ENCODE measurements around the gene SLC5A2. TPM values are rescaled to one million over a fixed set of nuclear protein-coding genes. Genes with fewer than 3 reads are reported as not detected.
"Not testable (repeated sequence)": the region's sequence is repeated elsewhere in the genome, so short reads cannot be mapped to it uniquely, and the experiment has no call there.

Gene SLC5A2
- total RNA-seq, 1 donor from 2014 or later = not detected

DNA sequence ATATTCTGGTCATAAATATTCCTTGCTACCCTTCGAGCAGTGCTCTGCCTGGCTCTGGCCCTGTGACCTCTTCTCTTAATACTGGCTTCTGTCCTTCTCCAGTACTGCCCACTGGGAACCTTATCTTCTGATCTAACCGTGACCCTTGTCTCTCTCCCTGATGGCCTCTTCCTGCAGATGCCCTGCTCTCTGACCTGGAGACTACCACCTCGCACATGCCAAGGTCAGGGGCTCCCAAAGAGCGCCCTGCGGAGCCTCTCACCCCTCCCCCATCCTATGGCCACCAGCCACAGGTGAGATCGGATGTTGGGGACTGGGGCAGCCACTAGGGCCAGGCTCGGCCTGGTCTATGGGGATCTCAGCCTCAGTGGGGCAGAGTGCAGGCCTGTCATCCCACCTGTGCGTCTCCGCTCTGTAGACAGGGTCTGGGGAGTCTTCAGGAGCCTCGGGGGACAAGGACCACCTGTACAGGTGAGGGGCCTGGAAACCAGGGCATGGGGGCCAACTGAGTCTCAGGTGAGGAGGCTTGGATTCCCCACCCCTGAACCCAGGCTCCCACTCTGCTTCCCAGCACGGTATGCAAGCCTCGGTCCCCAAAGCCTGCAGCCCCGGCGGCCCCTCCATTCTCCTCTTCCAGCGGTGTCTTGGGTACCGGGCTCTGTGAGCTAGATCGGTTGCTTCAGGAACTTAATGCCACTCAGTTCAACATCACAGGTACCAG, 9.5 kb upstream of the SLC5A2 start:
- intact Hi-C loops (cut with micrococcal nuclease) = no loop called here
- ATAC-seq = no peak
- DNase-seq = peak; percentile 28

DNA sequence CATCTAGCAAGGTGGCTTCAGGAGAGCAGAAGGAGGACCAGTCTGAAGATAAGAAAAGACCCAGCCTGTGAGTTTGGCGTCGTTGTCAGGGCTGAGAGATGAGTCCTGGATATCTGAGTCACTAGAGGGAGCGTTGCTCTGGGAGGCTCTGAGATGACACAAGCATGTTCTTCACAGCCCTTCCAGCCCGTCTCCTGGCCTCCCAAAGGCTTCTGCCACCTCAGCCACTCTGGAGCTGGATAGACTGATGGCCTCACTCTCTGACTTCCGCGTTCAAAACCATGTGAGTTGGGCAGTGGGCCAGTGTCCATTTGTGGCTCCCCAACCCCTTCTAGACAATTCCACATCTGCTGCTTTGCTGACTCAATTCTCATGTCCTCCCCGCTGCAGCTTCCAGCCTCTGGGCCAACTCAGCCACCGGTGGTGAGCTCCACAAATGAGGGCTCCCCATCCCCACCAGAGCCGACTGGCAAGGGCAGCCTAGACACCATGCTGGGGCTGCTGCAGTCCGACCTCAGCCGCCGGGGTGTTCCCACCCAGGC, 8.7 kb upstream of the SLC5A2 start:
- DNase-seq (no peak), ATAC-seq (no peak)
- intact Hi-C loops (cut with micrococcal nuclease) = no loop called here

DNA sequence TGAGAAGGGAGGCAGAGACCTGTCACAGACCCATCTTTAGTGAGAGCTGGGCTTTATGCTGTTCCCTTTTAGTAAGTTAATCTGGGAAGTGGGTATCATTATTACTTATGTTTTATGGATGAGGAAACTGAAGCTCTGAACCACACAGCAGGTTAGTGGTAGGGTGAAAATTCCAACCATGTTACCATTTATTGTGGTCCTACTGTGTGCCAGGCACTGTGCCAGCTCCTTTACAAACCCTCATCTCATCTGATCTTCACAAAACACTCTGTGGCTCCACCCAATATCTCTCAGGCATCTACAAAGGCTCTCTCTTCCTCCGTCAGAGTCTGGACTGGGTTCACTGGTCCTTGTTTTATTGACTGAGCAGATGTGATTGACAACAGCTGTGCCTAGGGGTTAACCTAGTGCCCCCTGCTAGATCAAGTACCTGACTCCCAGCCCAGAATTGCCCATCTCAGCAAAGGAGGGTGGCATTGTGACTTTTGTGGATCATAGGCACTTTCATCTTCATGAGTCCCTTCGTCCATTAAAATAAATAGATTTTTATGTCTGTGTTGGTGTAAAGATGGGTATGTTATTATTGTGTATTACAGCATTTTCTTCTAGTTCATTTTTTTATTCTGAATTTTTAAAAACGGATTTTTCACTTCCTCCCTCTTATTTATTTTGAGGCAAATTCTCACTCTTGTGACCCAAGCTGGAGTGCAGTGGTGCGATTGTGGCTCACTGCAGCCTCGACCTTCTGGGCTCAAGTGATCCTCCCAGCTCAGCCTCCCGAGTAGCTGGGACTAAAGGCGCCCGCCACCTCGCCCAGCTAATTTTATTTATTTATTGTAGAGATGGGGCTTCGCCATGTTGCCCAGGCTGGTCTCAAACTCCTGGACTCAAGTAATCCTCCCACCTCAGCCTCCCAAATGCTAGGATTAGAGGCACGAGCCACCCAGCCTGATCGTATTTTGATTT, 7.9 kb upstream of the SLC5A2 start:
- intact Hi-C loops (cut with micrococcal nuclease) = no loop called here
- DNase-seq = no peak
- no peak for ATAC-seq

DNA sequence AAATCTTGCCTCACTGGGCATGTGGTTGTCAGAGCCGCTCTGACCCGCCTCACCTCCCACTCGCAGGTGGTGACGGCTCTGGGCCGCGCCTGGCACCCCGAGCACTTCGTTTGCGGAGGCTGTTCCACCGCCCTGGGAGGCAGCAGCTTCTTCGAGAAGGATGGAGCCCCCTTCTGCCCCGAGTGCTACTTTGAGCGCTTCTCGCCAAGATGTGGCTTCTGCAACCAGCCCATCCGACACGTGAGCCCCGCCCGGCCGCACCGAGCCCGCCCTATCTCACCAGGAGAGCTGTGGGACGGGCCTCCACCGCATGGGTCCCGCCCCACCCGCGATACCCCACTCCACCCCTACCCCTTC, 7.0 kb upstream of the SLC5A2 start:
- no peak for DNase-seq
- intact Hi-C loops (cut with micrococcal nuclease) = no loop called here
- no peak for ATAC-seq

DNA sequence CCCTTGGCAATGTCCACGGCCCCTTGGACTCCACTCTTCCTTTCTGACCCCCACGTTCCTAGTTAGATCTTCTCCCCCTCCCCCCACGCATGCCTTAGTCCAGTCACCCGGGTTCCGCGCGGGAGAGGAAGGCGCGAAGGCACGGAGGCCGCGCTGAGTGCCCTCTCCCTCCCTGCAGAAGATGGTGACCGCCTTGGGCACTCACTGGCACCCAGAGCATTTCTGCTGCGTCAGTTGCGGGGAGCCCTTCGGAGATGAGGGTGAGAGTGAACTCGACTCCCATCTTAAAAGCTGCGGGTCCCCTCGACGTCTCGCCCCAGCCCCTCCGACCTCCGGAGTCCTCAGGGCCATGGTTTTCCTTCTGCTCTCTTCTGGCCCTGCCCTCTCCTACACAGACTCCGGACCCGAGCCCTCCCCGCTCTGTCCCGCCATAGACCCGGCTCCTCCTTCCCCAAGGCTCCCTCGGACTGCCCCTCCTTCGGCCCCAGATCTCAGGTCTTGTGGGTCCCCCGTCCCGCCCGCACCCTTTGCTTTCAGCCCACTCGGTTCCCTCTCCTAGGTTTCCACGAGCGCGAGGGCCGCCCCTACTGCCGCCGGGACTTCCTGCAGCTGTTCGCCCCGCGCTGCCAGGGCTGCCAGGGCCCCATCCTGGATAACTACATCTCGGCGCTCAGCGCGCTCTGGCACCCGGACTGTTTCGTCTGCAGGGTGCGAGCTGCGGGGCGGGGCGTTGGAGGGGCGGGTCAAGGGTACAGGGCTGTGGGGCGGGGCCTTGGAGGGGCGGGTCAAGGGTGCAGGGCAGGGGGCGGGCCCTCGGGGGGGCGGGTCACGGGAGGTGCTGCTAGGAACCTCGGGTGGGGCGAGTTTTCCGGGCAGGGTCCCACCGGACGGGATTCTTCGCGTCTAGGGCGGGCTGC, 6.4 kb upstream of the SLC5A2 start:
- intact Hi-C loops (cut with micrococcal nuclease) = no loop called here
- ATAC-seq (peak; percentile 19), DNase-seq (peak; percentile 81)

DNA sequence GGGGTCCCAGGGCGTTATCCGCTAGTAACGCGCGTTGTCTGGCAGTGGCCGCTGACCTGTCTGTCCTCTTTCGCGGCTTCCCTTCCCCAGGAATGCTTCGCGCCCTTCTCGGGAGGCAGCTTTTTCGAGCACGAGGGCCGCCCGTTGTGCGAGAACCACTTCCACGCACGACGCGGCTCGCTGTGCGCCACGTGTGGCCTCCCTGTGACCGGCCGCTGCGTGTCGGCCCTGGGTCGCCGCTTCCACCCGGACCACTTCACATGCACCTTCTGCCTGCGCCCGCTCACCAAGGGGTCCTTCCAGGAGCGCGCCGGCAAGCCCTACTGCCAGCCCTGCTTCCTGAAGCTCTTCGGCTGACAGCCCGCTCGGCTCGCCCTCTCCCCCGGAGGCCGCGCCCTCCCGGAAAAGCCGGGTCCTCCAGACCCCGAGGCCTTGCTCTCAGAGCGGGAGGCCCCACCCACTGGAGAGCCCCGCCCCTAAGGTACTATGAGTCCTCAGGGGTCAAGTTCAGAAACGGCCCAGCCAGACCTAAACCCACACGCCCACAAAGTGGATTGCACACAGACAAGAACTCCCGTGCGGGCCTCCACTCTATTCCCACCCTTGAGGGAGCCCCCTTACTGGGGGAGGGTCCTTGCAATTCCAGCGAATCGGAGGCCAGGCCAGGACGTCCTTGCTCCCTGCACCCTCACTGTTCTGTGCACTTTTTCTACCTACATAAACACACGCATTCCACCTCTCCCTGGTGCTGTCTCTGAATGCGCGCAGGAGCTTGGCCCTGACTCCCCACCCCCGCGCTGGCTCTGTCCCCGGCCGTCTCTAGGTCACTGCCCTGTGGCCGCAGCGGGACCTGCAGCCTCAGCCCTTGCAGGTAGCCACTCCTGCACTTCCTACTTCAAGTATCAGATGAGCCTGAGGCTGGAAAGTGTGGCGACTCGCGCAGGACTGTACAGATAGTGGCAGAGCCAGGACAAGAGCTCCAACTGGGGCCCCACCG, 5.4 kb upstream of the SLC5A2 start:
- intact Hi-C loops (cut with micrococcal nuclease) = no loop called here
- ATAC-seq = no peak
- DNase-seq = no peak

DNA sequence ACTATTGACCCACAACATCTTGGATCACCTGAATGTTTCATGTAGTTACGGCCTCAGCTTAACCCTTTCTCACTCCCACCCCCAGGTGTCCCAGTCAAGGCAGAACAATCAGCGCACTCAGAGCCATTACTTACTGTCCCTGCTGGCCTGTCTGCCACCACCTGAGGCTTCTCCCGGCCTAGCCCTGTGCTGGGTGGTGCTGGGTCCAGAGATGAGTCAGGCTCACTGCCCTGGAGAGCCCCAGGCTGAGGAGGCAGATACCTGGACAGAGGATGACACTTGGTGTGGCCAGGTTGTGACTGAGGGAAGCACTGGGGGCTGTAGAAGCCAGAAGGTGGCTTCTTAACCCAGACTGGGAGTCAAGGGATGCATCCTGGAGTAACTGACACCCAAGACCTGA, 4.0 kb upstream of the SLC5A2 start:
- intact Hi-C loops (cut with micrococcal nuclease) = no loop called here
- DNase-seq = no peak
- no peak for ATAC-seq

DNA sequence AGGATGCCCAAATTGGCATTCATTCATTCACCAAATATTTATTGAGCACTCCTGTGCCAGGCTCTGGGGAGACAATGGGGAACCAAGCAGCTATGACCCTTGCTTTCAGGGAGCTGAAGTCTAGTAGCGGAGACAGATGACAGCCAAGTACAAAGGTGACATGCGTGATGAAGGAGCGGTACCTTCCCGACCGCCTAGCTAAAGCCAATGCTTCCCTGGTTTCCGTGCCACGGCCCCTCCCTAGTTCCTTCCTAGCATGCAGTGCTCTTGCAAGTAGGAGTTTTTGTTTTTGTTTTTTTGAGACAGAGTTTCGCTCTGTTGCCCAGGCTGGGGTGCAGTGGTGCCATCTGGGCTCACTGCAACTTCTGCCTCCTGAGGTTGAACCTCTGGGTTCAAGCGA, 3.2 kb upstream of the SLC5A2 start:
- ATAC-seq = no peak
- peak; percentile 18 for DNase-seq
- intact Hi-C loops (cut with micrococcal nuclease) = no loop called here

DNA sequence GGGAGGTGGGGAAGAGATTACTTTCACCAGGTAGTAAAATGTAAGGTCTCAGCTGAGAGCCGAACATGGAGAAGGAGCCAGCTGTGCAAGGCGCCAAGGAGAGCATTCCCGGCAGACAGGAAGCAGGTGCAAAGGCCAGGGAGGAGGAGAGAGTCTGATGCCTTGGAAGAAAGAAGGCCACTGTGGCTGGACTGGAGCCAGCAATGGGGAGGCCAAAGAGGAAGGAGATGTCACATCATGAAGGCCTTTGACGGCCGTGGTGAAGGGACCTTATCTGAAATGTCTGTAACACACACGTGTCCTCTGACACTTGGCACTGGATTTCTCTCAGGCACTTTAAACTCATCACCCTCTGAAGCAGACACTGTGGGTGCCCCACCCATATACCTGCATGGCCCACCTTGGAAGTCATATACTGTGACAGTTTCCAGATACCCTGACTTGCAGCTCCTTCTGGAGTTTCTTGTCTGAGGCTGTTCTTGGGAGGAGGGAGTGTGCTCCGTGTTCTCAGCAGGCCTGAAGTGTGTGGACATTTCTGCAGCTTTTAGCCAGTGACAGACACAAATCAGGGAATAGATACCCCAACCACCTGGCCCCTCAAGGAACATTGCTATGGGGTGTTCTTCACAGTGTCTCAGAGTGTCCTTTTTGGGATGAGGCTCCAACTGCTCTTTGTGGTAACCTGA, 1.9 kb upstream of the SLC5A2 start:
- intact Hi-C loops (cut with micrococcal nuclease) = no loop called here

DNA sequence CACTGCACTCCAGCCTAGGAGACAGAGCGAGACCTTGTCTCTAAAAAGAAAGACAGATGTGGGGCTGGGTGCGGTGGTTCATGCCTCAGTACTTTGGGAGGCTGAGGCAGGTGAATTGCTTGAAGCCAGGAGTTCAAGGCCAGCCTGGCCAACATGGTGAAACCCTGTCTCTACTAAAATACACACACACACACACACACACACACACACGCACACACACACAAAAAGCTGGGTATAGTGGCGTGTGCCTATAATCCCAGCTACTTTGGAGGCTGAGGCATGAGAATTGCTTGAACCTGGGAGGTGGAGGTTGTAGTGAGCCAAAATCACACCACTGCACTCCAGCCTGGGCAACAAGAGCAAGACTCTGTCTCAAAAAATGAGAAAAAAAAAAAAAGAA, 1.1 kb downstream of the SLC5A2 start:
- ATAC-seq; intact Hi-C loops (cut with micrococcal nuclease); DNase-seq: not testable (repeated sequence)

More for the DNA sequence above, 1.9 kb upstream of the SLC5A2 start:
- DNase-seq = peak; percentile 62
- ATAC-seq = no peak

DNA sequence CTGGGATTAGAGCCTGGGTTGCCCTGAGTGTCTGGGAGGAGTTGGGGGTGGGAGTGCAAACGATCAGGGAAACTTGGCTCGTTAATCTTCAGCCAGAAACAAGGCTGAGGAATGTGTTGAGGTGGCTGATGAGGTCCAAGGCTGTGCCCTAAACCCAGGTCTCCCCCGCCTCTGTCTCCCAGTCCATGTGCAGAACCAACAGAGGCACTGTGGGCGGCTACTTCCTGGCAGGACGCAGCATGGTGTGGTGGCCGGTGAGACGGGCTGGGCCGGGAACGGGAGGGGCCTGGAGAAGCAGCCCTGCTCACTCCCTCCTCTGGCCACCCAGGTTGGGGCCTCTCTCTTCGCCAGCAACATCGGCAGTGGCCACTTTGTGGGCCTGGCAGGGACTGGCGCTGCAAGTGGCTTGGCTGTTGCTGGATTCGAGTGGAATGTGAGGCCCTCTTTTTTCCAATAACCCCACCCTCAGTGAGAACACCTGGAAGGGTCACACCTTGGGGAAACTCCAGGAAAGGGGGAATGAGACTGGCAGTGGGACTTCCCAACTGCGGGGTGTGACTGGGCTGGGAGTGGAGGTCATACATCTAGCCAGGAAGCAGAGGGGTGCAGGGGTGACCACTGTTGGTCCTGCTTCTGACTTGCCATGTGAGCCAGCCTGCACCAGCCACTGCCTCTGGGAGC, 1.7 kb downstream of the SLC5A2 start:
- intact Hi-C loops (cut with micrococcal nuclease) = no loop called here
- ATAC-seq = no peak
- DNase-seq = no peak

DNA sequence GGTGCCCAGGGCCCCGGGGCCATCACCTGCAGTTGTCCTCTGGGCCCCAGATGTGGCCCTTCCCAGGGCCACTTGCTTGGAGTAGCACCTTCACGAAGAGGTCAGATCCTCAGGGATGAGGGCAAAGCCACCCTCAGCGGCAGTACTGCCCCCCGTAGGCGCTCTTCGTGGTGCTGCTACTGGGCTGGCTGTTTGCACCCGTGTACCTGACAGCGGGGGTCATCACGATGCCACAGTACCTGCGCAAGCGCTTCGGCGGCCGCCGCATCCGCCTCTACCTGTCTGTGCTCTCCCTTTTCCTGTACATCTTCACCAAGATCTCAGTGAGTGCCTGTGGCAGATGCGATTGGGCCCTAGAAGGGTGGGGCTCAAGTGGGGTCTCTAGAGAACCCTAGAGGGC, 2.6 kb downstream of the SLC5A2 start:
- intact Hi-C loops (cut with micrococcal nuclease) = no loop called here
- ATAC-seq (no peak), DNase-seq (no peak)

DNA sequence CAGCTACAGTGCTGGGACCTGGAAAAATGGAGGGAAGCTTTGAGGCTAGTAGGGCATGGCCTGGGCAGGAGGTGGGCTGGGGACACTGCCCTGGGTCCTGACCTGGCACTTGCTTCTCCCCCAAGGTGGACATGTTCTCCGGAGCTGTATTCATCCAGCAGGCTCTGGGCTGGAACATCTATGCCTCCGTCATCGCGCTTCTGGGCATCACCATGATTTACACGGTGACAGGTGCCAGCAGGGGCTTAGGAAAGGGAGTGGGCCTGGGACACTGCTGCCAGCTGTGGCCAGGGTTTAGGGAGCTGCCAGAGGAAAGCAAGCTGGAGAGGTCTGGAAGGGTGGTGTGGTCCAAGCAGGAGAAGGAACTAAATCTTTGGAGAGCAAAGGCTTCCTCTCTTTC, 3.1 kb downstream of the SLC5A2 start:
- intact Hi-C loops (cut with micrococcal nuclease) = no loop called here
- DNase-seq (no peak), ATAC-seq (no peak)

DNA sequence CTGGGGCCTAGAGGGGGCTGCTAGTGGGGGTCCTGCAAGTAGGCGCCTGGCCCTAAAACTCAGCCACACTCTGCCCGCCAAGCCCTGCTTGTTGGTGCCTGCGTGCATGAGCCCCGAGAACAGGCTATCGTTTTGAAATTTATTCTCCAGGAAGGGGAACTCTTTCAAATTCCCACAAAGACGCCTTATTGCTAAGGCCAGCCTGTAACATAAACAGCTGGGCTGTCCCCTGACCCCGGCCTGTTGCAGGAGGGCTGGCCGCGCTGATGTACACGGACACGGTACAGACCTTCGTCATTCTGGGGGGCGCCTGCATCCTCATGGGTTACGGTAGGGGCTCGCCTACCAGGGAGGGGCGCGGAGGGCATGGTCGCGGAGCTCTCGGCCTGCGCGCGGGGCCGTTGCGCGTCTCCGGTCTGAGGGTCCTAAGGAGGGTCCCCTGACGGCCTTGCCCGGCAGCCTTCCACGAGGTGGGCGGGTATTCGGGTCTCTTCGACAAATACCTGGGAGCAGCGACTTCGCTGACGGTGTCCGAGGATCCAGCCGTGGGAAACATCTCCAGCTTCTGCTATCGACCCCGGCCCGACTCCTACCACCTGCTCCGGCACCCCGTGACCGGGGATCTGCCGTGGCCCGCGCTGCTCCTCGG, 4.3 kb downstream of the SLC5A2 start:
- intact Hi-C loops (cut with micrococcal nuclease) = no loop called here
- ATAC-seq (no peak), DNase-seq (peak; percentile 36)

DNA sequence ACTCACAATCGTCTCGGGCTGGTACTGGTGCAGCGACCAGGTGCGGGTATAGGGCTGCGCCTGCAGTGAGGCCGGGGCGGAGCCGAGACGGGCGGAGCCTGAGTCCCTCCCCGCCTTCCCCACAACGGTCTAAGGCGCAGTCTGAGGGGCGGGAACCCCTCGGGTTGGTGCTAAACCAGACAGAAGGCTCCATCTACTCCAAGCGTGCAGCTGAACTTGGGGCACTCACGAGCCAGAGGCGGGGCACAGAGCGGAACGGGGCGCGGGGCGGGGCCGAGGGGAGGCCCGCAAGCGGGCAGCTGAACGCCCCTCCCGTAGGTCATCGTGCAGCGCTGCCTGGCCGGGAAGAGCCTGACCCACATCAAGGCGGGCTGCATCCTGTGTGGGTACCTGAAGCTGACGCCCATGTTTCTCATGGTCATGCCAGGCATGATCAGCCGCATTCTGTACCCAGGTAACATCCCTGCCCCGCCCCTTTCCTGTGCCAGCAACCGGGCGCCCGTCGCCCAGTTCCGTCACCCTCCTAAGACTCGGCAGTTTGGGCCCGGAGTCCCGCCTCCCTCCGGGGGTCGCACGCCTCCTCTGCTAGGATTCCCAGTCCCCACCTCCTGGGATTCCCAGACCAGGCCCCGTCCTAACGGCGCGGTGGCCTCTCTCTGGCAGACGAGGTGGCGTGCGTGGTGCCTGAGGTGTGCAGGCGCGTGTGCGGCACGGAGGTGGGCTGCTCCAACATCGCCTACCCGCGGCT, 5.0 kb downstream of the SLC5A2 start:
- DNase-seq = peak; percentile 60
- intact Hi-C loops (cut with micrococcal nuclease) = no loop called here
- ATAC-seq = peak; percentile 74
